HS-27A (cell line): Measurements from ENCODE around the gene SMNDC1.
"Not testable (repeated sequence)": the region's sequence is repeated elsewhere in the genome, so short reads cannot be mapped to it uniquely, and the experiment has no call there.

Experiments
- DNase-seq: peaks from one replicate; pipeline ENCODE4 v3.0.0-alpha.2; 2012; ENCODE audit warnings: low read depth, missing footprints

Gene SMNDC1

DNA sequence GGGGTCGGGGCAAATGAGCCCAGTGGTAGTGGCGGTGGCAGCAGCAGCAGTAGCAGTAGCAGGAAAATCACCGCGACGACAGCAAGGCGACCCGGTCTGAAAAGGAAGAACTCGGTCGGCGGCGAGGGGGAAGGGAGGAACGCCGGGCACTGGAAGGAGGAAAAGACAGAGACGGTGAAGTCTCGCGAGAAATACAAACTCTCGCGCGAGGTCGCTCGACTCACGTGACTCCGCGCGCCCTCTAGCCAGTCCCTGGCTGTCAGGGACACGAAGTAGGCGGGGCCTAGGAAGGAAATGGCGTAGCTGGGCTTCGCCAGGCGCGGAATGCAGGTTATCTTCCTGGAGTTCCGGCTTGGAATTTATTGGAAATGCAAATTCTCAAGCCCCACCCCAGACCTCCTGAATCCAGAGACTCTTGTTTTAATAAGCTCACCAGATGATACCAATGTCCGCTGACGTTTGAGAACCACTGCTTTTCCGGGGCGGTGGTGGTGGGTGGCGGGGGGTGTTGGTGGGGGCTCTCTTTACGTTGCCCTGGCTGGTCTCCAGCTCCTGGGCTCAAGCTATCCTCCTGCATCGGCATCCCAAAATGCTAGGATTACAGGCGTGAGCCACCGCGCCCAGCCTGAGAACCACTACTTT lies at the start of gene SMNDC1:
Gene SMNDC1, minus strand, starts transcription at position 141 of the 642 bp plus-strand sequence. CDS start 1,333 bp downstream, outside the sequence.
- peak; percentile 89 for DNase-seq

DNA sequence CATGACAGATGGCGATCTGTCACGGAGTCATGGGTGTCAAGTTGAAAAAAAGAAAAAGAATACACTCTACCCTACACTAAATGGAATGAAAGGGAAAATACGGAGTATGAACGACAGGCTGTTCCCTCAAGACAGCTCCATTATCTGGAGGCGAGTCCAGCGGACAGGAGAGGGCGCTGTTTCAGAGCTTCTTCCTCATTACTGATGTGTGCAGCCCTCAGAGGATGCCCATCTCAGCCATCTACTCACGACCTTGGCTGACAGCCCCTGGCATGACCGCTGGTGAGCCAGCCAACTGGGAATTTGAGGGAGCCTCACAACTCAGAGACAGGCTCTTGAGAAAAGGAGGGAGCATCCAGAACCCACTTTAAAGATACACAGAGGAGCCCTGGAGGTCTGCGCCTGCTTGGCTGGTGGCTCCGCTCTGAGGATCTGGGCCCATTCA lies 49.6 kb upstream of the SMNDC1 start:
- DNase-seq = peak; percentile 62

DNA sequence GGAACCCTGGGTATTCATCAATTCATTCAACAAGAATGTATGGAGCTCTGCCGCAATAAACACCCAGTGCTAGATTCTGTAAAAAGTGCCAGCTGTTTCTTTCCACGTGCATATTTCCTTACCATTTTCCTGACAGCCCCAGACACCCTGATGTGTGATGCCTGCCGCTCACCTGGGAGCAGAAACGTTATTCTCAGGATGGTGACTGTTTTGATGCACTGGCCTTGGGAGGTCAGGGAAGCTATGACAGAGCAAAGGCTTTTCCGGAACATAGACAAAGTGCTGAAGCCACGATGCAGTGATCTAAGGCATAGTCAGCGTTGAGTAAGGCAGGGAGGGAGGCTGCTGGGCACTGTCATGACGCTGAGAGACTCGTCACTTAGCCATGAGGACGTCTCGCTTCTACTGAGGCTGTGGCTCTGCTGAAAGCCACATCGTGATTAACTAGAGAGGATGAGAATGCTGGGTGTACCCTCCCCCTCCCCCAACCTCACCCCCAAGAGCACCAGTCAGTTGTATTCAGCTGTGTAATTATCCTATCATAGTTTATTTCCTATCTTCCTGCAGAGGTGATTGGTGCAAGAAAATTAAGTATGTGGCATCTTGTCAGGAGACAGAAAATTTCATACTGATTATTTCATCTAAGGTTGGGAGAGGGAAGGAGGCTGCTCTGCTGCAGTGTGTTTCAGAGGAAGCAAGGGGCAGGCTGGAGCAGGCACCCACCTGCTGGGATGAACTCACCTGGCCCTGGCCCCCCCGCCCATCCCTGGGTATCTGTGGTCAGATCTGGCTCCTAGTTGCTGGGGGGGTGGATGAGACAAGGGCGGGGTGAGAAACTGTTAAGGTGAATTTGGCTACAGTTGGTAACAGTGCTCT lies 48.8 kb upstream of the SMNDC1 start:
- DNase-seq = peak; percentile 75

DNA sequence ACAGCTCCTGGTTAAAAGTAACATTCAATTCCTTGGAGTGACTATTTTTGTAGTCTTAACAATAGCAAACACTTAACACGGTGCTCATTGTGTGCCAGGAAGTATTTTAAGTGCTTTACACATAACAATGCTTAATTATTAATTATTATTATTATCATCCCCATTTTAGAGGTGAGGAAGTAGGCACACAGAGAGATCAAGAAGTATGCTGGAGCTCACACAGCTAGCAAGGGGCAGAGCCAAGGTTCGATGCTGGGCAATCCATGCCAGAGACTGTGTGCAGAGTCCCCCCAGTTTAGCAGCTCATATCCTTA lies 48.2 kb upstream of the SMNDC1 start:
- no peak for DNase-seq

DNA sequence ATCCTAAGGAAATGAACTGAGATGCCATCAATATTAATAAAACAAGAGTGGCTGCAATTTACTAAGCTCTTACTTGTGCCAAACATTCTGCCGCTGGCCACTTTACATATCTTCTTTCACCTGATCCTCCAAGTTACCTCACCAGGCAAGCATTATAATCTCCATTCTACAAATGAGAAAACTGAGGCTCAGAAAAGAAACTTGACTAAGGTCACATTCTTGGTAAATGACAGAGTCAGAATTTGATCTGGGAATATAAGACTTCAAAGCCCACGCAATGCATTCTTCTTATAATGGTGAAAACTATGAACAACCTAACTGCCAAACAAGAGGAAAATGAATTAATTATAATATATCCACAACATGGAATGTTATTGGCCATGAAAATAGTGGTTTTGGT lies 46.1 kb upstream of the SMNDC1 start:
- no peak for DNase-seq

DNA sequence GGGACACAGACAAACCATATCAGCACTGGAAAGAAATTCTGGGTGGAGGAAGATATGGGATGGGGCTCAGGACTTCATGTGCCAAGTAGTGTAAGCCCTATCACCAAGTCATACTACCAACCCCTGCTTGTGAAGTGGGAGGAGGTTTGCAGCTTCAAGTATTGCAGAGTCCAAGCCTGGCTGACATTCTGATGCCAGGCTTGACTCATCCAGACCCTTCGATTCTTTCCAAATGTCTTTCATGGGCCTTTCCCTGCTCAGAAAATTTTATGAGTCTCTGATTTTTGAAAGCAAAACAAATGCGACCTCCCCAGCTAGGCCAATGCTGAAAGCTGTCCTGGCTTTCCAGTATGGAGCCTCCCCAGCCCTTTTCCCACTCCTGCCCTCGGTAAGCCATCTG lies 45.1 kb upstream of the SMNDC1 start:
- no peak for DNase-seq

DNA sequence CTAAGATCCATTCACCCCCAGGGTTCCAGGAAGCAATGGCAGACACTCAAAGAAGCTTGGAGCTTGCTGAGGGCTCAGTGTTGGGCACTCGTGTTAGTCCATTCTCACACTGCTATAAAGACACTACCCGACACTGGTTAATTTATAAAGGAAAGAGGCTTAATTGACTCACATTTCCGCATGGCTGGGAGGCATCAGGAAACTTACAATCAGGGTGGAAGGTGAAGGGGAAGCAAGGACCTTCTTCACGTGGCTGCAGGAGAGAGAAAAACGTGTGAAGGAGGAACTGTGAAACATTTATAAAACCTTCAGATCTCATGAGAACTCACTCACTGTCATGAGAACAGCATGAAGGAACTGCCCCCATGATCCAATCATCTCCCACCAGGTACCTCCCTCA lies 44.7 kb upstream of the SMNDC1 start:
- no peak for DNase-seq

DNA sequence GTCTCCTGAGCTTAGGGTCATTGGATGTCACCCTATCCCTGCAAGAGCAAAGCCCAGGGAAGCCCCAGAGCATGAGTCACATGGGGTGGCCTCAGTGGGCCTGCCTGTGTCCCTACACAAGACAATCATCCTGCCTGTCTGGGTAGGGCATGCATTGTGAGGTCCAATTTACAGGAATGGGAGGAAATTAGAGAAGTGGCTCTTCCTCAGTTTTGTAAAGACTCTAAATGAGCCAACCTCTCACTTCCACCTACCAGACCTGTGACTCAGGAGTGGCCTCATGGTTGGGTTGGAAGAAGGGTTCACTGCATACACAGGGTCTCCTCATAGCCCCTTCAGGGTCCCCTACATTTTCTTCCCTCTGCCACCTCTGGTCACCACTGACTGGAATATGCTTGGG lies 43.6 kb upstream of the SMNDC1 start:
- no peak for DNase-seq

DNA sequence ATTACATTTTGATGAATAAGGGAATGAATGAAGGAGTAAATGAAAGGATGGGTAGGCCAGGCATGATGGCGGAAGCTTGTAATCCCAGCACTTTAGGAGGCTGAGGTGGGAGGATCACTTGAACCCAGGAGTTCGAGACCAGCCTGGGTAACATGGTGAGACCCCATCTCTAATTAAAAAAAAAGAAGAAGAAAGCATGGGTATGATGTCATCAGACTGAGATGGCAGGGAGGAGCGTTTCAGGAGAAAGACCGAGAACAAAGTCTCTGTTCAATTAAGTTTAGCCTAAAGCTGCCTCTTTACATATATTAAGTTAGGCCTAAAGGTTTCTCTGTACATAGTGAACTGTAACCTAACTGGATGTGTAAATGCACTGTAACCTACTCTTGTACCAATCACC lies 42.2 kb upstream of the SMNDC1 start:
- DNase-seq = no peak

DNA sequence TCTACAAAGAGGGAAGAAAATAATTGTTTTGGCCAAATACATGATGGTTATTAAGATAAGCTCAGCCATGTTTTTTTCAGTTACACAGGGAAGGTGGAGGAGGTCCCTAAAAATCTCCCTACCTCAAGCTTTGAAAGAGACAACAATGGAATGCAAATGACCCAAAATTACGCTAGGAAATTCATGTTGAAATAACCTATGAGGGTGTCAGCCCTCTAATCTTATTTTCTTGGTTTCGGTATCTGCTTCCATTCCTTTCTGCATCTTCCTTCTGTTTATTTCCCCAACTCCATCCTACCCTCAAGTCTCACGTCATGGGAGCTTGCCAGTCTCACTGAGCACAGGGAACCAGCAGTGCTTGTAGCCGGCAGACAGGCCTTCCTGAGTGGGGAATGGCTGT lies 40.6 kb upstream of the SMNDC1 start:
- no peak for DNase-seq

DNA sequence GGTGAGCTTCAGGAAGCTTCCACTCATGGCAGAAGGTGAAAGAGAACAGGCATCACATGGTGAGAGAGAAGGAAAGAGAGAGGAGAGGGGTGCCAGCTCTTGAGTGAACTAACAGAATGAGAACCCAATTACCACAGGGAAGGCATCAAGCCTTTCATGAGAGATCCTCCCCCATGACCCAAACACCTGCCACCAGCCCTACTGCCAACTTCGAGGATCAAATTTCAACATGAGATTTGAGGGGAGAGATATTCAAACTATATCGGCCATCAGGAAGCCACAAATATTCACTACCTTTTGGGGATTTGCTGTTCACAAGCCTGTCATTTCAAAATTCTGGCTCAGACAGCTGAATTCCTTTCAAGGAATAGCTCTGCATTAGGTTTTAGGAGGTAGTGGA lies 39.9 kb upstream of the SMNDC1 start:
- no peak for DNase-seq

DNA sequence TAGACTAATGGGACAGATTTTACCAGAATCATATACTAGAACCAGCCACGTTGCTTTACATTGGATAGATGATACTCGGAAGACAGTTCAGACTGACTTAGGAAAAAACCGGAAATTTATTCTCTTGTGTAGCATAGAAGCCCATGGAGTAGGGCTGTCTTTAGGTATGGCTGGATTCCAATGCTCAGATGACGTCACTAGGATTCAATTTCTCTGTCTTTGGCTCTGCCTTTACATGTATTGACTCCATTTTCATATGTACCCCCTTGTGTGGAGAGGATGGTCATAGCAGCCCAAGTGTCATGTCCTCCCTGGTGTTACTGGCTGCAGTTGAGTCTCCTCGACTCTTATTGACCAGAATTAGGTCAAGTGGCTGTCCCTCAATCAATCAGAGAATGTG lies 39.2 kb upstream of the SMNDC1 start:
- DNase-seq = no peak

DNA sequence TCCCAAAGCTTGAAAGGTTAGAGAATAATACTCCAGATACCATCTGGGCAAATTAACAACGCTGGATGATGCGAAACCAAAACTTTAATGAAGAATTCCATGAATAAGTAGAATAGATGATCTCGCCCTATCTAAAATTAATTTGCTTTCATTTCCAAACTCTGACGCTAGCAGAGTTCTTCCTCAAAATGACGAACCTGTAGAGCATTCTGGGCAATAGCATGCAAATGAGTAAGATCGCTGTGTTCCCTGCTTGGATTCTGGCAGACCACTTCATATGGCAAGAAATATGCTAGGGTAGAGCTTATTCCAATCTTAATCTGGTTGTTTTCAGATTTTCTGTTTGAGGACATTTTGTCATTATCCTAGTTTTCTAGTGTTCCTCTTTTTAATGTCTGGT lies 36.1 kb upstream of the SMNDC1 start:
- no peak for DNase-seq

DNA sequence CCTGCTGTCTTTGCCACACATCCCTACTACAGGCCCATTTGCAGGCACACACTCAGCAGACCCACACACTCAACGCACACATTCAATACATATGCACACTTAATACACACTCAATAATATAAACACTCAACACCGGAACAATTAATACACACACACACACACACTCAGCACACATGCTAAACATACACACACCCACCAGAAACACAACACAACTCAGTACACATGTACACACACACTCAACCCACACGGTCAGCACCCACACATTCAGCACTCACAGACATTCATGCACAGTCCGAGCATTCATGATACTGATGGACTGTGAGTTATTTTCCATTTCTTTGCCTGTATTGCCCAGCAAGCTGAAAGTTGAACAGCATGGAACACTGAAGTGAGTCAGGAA lies 35.4 kb upstream of the SMNDC1 start:
- no peak for DNase-seq

DNA sequence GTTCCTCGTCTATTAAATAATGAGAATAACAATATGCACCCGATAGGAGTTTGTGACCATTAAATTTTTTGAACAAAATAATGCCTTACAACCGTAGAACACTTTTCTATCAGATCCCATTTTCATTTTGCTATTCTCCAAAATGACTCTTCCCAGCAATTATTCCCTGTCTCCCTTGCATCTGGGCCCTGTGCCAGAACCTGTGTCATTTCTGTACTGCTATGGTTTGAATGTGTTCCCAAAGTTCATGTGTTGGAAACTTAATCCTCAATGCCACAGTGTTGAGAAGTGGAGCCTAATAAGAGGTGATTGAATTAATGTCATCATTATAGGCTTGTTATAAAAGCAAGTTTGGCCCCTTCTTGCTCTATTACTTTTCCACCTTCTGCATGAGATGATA lies 33.2 kb upstream of the SMNDC1 start:
- DNase-seq = no peak

DNA sequence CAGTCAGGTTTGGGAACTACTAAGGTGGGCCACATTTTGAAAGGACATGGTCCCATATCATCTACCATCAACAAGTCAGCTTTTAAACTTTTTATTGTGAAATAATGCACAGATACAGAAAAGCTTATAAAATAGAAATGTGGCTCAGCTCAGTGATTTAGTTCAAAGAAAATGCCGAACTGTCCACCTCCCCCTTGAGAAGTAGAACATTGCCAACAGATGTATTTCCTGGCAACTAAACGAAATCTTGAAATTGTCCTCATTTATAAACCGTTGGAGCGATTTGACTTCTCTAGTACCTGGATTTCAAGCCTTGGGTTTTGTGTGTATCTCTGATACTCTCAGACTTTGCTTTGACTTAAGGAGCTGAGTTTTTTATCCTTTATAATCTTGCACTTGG lies 32.7 kb upstream of the SMNDC1 start:
- DNase-seq = no peak

DNA sequence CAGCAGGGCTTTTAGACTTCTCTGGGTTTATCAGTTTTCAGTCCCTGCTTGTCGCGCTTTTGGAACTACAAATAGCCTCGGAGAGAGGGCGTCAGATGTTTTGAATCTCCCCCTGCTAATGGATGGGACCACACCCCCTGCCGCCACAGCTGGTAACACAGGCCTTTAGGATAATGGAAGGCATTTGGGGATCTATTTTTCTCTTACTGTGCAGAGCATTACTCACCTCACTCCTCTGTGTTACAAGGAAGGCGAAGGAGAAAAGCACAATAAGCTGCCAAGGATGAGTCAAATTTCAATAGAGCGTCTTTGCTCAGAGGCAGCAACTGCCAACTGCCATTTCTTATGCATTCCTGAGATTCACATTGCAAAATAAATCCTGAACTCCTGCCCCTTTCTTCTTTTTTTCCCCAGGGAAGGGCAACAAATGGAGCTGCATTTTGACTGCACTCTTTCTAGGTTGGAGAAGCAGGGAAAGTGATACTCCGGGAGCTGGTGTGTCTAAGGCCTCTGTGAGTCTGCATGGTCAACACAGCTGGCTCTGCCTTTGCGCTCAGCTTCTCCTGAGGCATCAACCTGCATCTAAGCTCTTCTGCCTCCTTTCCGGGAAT lies 31.5 kb upstream of the SMNDC1 start:
- DNase-seq = peak; percentile 72

DNA sequence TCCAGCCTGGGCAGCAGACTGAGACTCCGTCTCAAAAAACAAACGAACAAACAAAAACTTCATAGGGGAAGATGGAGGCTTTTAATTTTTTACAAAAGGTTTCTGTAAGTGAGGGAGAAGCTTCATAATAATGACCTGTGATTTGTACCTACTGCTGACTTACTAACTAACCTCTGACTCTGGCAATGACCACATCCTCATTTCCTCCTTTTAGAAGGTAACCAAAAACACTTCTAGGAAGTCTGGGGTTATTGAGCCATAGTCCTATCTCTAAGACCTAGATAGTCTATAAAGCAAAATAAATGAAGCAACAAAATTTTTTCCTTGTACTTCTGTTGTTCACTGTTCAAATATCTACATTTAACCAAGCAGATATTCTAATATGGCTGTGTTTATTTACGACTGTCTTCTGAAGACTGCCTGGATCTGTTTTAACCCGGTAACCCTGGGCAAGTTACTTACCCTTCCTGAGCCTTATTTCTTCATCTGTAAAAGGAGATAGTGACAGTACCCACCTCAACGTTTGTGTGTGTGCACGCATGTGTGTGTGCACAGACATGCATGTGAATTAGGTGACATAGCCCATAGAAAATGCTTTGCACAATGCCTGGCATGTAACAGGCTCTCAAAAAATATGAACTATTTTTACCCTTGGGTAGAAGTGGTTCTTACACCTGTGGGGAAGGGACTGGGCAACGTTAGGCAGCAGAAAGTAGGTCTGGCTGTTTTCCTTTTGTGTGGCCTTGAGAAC lies 30.8 kb upstream of the SMNDC1 start:
- no peak for DNase-seq

DNA sequence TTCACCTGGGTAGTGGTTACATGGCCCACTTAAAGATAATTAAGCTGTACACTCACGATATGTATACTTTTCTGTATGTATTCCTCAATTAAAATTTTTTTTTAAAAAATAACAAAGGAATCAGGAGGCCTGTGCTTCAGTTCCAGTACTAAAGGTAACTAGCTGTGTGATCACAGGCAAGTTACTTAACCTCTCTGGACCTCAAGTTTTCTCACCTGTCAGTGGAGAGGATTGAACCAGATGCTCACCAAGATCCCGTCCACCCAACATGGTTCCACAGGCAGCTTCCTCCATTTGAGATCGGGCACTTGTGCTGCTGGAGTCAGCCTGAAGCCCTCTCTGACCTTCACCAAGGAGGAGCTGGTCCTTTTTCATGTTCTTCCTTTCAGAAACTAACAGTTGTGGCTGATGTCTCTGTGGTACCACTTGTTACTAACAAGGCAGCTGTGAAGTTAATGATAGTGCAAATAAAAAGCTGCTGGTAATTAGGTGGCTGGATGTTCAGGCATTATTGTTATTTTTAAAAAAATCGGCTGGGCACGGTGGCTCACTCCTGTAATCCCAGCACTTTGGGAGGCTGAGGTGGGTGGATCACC lies 29.4 kb upstream of the SMNDC1 start:
- no peak for DNase-seq

DNA sequence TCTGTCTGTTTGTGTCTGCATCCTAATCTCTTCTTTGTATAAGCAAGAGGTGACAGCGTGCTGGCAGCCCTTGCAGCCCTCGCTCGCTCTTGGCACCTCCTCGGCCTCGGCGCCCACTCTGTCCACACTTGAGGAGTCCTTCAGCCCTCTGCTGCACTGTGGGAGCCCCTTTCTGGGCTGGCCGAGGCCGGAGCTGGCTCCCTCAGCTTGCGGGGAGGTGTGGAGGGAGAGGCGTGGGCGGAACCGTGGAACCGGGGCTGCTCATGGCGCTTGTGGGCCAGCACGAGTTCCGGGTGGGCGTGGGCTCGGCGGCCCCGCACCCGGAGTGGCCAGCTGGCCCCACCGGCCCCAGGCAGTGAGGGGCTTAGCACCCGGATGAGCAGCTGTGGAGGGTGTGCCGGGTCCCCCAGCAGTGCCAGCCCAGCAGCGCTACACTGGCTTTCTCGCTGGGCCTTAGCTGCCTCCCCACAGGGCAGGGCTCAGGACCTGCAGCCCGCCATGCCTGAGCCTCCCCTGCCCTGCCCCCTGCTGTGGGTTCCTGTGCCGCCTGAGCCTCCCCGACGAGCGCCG lies 26.6 kb upstream of the SMNDC1 start:
- DNase-seq = not testable (repeated sequence)

DNA sequence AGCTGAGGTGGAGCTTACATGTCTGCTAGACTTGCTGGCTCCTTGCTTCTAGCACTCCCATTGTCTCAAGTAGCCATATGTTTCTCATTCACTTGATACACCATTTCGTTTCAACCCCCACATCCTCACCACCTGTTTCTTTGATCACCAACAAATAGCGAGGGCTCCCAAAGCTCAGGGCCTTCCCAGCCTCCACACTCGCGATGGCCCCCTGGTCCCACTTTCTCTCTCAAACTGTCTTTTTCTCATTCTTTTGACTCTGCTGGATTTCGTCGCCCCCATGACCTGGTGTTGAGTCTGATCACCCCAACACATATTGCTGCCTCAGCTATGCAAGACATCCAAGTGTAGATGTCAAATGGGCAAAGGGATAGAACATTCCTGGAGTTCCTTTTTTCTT lies 26.0 kb upstream of the SMNDC1 start:
- no peak for DNase-seq
